Measurements from ENCODE around the gene SPON2.

Gene SPON2

DNA sequence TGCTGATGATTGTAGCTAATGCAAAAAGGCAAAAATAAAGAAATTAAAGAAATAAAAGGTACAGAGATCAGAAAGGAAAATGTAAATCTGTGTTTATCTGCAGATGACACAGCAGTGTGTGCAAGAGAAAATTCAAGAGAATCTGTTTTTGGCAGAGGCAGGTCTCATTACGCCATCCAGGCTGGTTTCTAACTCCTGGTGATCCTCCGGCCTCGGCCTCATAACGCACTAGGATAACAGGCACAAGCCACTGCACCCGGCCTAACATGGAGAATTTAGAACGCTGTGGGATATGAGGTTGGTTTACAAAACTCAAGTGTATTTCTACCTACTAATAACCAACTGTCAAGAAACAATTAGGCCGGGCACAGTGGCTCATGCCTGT is 47.2 kb upstream of the SPON2 start:
- Histone ChIP-seq H3K9me2 (replicated peaks; ENCODE audit: low read depth, low read length) (no peaks in the 10 kb centered on the region), H3K36me3 (ENCODE audit: insufficient read depth, low read length) (peaks cover 45% of the 10 kb centered on the region; the same call in 1 of the 2 replicates), H3K4me1 (ENCODE audit: insufficient read depth, low read length, poor library complexity, severe bottlenecking) (peaks cover 9% of the 10 kb centered on the region), H3K4me2 (ENCODE audit: low read depth, low read length, poor library complexity, severe bottlenecking) (peak overlapping the region; percentile 53), H3K4me3 (ENCODE audit: low read length, poor library complexity, severe bottlenecking) (no peak overlapping the region), H3K9ac (ENCODE audit: low read depth, low read length, poor library complexity, severe bottlenecking) (no peak overlapping the region), H4K20me1 (ENCODE audit: insufficient read depth, low read length, poor library complexity, severe bottlenecking) (peaks cover 18% of the 10 kb centered on the region), H2AFZ (ENCODE audit: low read length) (no peak overlapping the region), H3K79me2 (ENCODE audit: insufficient read depth, low read length) (peaks cover 13% of the 10 kb centered on the region; the same call in 1 of the 2 replicates), H3F3A (ENCODE audit: low read depth) (no peaks in the 10 kb centered on the region), H3K27me3 (ENCODE audit: insufficient read depth, low read length, poor library complexity, severe bottlenecking) (no peaks in the 10 kb centered on the region), H3K9me3 (ENCODE audit: insufficient read depth, low read depth, low read length) (no peaks in the 10 kb centered on the region)
- TF ChIP-seq EZH2phosphoT487 (IDR thresholded peaks at IDR 0.05; ENCODE audit: borderline replicate concordance), result no peak
- no peak for TF ChIP-seq CTCF (conservative IDR thresholded peaks at IDR 0.05; ENCODE audit: low read length)

DNA sequence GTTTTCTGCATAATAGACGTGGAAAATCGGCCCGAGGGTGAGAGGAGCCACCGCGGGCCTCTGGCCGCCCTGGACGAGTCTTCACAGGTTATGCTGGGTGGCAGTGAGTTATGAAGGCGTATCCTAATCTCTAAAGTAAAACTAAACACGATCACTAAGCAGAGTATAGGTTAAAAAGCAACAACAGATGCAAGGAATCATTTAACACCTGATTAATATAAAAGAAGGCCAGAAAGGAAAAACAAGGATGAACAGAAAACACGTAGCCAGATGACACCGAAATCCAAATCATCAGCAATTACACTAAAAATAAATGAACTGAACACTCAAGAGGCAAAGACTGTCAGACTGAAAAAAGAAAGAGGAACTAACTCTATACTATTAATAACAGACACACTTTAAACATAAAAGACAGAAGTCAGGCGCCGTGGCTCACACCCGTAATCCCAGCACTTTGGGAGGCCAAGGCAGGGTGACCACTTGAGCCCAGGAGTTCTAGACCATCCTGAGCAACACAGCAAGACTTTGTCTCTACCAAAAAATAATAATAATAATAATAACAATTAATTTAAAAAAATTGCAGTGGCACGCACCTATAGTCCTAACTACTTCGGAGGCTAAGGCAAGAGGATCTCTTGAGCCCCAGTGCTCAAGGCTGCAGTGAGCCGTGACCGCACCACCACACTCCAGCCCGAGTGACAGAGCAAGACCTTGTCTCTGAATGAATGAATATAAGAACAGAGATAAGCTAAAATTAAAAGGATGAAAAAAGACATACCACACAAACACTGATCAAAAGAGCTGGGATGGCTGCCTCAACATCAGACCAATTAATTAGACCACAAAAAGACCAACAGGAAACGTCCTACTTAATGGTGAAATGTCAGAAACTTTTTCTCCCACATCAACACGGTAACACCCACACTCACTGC is 46.5 kb upstream of the SPON2 start:
- Histone ChIP-seq H3K9me3 (ENCODE audit: insufficient read depth, low read depth, low read length) (no peaks in the 10 kb centered on the region), H3K4me3 (ENCODE audit: low read length, poor library complexity, severe bottlenecking) (no peak overlapping the region), H4K20me1 (ENCODE audit: insufficient read depth, low read length, poor library complexity, severe bottlenecking) (peaks cover 18% of the 10 kb centered on the region), H2AFZ (ENCODE audit: low read length) (no peak overlapping the region), H3K27me3 (ENCODE audit: insufficient read depth, low read length, poor library complexity, severe bottlenecking) (no peaks in the 10 kb centered on the region), H3F3A (ENCODE audit: low read depth) (no peaks in the 10 kb centered on the region), H3K9me2 (replicated peaks; ENCODE audit: low read depth, low read length) (no peaks in the 10 kb centered on the region), H3K9ac (ENCODE audit: low read depth, low read length, poor library complexity, severe bottlenecking) (no peak overlapping the region), H3K4me1 (ENCODE audit: insufficient read depth, low read length, poor library complexity, severe bottlenecking) (peaks cover 9% of the 10 kb centered on the region), H3K36me3 (ENCODE audit: insufficient read depth, low read length) (peaks cover 45% of the 10 kb centered on the region; the same call in 1 of the 2 replicates), H3K4me2 (ENCODE audit: low read depth, low read length, poor library complexity, severe bottlenecking) (peak overlapping the region; percentile 53), H3K79me2 (ENCODE audit: insufficient read depth, low read length) (peaks cover 13% of the 10 kb centered on the region; the same call in 1 of the 2 replicates)
- TF ChIP-seq CTCF (conservative IDR thresholded peaks at IDR 0.05; ENCODE audit: low read length) (no peak), EZH2phosphoT487 (IDR thresholded peaks at IDR 0.05; ENCODE audit: borderline replicate concordance) (no peak)

- peaks cover 13% of the 10 kb centered on the region; the same call in 1 of the 2 replicates for H3K79me2 ChIP-seq (ENCODE audit: insufficient read depth, low read length)
- peak overlapping the region; percentile 24 for H3K4me3 ChIP-seq (ENCODE audit: low read length, poor library complexity, severe bottlenecking)
- peaks cover 18% of the 10 kb centered on the region for H4K20me1 ChIP-seq (ENCODE audit: insufficient read depth, low read length, poor library complexity, severe bottlenecking)
- TF ChIP-seq CTCF (conservative IDR thresholded peaks at IDR 0.05; ENCODE audit: low read length), result no peak
- TF ChIP-seq EZH2phosphoT487 (IDR thresholded peaks at IDR 0.05; ENCODE audit: borderline replicate concordance), result no peak
- H3K4me1 ChIP-seq (ENCODE audit: insufficient read depth, low read length, poor library complexity, severe bottlenecking), result peaks cover 9% of the 10 kb centered on the region
- H3K9me3 ChIP-seq (ENCODE audit: insufficient read depth, low read depth, low read length), result no peaks in the 10 kb centered on the region
- H3K9ac ChIP-seq (ENCODE audit: low read depth, low read length, poor library complexity, severe bottlenecking), result no peak overlapping the region
- H3K4me2 ChIP-seq (ENCODE audit: low read depth, low read length, poor library complexity, severe bottlenecking), result peak overlapping the region; percentile 43
- no peak overlapping the region for H2AFZ ChIP-seq (ENCODE audit: low read length)
- H3K9me2 ChIP-seq (replicated peaks; ENCODE audit: low read depth, low read length), result no peaks in the 10 kb centered on the region
- no peaks in the 10 kb centered on the region for H3F3A ChIP-seq (ENCODE audit: low read depth)
- H3K36me3 ChIP-seq (ENCODE audit: insufficient read depth, low read length), result peaks cover 50% of the 10 kb centered on the region; the same call in 1 of the 2 replicates
- no peaks in the 10 kb centered on the region for H3K27me3 ChIP-seq (ENCODE audit: insufficient read depth, low read length, poor library complexity, severe bottlenecking)
These were observed 45.0 kb upstream of the SPON2 start for GRCh38 chr4:1217366-1217765.
